HG03280 (cell line): ENCODE data around the gene WDR48.

Experiments
- ATAC-seq: cut with Tn5 transposase; IDR thresholded peaks from one replicate; pipeline ENCODE4 v1.9.1; 2021; ENCODE audit warnings: mild to moderate bottlenecking, moderate library complexity; ENCODE audit not compliant: unreplicated experiment

WDR48 gene

GRCh38 chr3:39137991-39138803, 86.4 kb downstream of the WDR48 start:
- ATAC-seq = no peak

GRCh38 chr3:39138804-39139415, 87.1 kb downstream of the WDR48 start:
- no peak for ATAC-seq

- no peak for ATAC-seq
Observed at GRCh38 chr3:39139442-39139841, 87.6 kb downstream of the WDR48 start.

- no peak for ATAC-seq
Observed at GRCh38 chr3:39140341-39140971, 88.6 kb downstream of the WDR48 start.

GRCh38 chr3:39141171-39141995, 89.6 kb downstream of the WDR48 start:
- no peak for ATAC-seq

- ATAC-seq = no peak
Observed at GRCh38 chr3:39142067-39142466, 90.3 kb downstream of the WDR48 start.

GRCh38 chr3:39143051-39143885, 91.5 kb downstream of the WDR48 start:
- ATAC-seq = no peak

GRCh38 chr3:39144095-39144747, 92.4 kb downstream of the WDR48 start:
- ATAC-seq = no peak

GRCh38 chr3:39144748-39145380, 93.0 kb downstream of the WDR48 start:
- no peak for ATAC-seq

- ATAC-seq = no peak
Observed at GRCh38 chr3:39146083-39146501, 94.3 kb downstream of the WDR48 start.
